K562 (cell line): ENCODE results near the gene RGS7. TPM values are rescaled to one million over a fixed set of nuclear protein-coding genes. Genes with fewer than 3 reads are reported as not detected.

ENCODE experiments used
- ATAC-seq: fragments of 200-7000 bp; cut with Tn5 transposase; 3 replicates; pipeline ENCODE4 v1.9.1; 2020; ENCODE audit warnings: moderate library complexity
- BruUV-seq: library from RNA; stranded (reverse); fragments of 400-500 nt; replicated peaks from 2 replicates; lab custom pipeline; 2021; lab: Mats Ljungman, UMichigan
- CTCF ChIA-PET: fragments of 300-600 bp; formaldehyde crosslinking; extraction: SDS; loops from one replicate; lab custom pipeline; 2021; ENCODE audit warnings: low intra/inter-chr PET ratio; lab: Yijun Ruan, JAX
- POLR2A ChIA-PET: fragments of 300-600, 350-650 bp; sonication (Branson Sonifier 250); formaldehyde crosslinking; extraction: SDS; loops from one replicate; lab custom pipeline; 2021; ENCODE audit warnings: antibody characterized with exemption, inconsistent platforms; lab: Yijun Ruan, JAX
- DNase-seq, 4 experiments: peaks; one replicate each; pipeline versions ENCODE4 v3.0.0 to v3.0.0-alpha.2; 2011 to 2018; ENCODE audit warnings: low spot score in 3 of 4, mixed read lengths in 3 of 4; ENCODE audit errors: extremely low read depth in 1 of 4
- FAIRE-seq: peaks from 2 replicates; lab custom pipeline; 2011; peaks lifted over from hg19 to GRCh38; lab: Jason Lieb, UNC
- H2AFZ ChIP-seq: 2 replicates; pipeline ENCODE4 v1.6.0; 2011; ENCODE audit warnings: low read depth, low read length, control low read depth, inconsistent platforms
- H3K27ac ChIP-seq: fragments of 200-600 bp; 3 replicates; pipeline ENCODE4 v1.8.0; 2011; ENCODE audit warnings: low read depth, mild to moderate bottlenecking, control low read depth, inconsistent platforms, low read length, moderate library complexity, mixed read lengths; ENCODE audit errors: extremely low read depth
- H3K27me3 ChIP-seq, 2 experiments: fragments of 300-600 bp in 1 of 2; 2 replicates in 1 of 2; 3 replicates in 1 of 2; pipeline versions ENCODE4 v1.6.0 to v1.8.0; 2011; ENCODE audit warnings: inconsistent platforms in 2 of 2, low read length in 2 of 2, mild to moderate bottlenecking in 1 of 2, mixed read lengths in 1 of 2, moderate library complexity in 1 of 2; ENCODE audit not compliant: control insufficient read depth in 2 of 2, insufficient read depth in 2 of 2
- H3K36me3 ChIP-seq: fragments of 300-600 bp; 3 replicates; pipeline ENCODE4 v1.8.0; 2011; ENCODE audit warnings: mild to moderate bottlenecking, low read length, inconsistent platforms; ENCODE audit not compliant: control insufficient read depth, insufficient read depth
- H3K4me1 ChIP-seq, 2 experiments: fragments of 200-600 bp in 1 of 2; replicated peaks in 1 of 2; 2 replicates in 1 of 2; 3 replicates in 1 of 2; pipeline versions ENCODE4 v1.5.1 to v1.8.0; 2011; ENCODE audit warnings: inconsistent platforms in 2 of 2, low read length in 2 of 2, mild to moderate bottlenecking in 1 of 2, mixed read lengths in 1 of 2, moderate library complexity in 1 of 2; ENCODE audit not compliant: control insufficient read depth in 2 of 2, insufficient read depth in 2 of 2
- H3K4me2 ChIP-seq: 2 replicates; pipeline ENCODE4 v1.6.1; 2011; ENCODE audit warnings: low read length, control low read depth, inconsistent platforms, mixed read lengths; ENCODE audit not compliant: insufficient read depth
- H3K4me3 ChIP-seq: fragments of 200-600 bp; sonication (generic), shearing (Covaris generic); 2 replicates; pipeline ENCODE4 v1.5.1; 2016; ENCODE audit warnings: control low read depth, inconsistent platforms
- H3K79me2 ChIP-seq: fragments of 200-600 bp; 3 replicates; pipeline ENCODE4 v1.8.0; 2011; ENCODE audit warnings: low read length, inconsistent platforms; ENCODE audit not compliant: control insufficient read depth, insufficient read depth
- H3K9ac ChIP-seq, 2 experiments: 2 replicates each; pipeline versions ENCODE4 v1.6.0 to v1.6.1; 2011; ENCODE audit warnings: low read depth in 2 of 2, low read length in 2 of 2, control low read depth in 1 of 2, inconsistent platforms in 1 of 2, mild to moderate bottlenecking in 1 of 2, mixed read lengths in 1 of 2; ENCODE audit not compliant: insufficient read depth in 1 of 2
- H3K9me1 ChIP-seq: one replicate; pipeline ENCODE4 v1.6.0; 2011; ENCODE audit warnings: inconsistent platforms, mild to moderate bottlenecking, low read length, moderate library complexity; ENCODE audit not compliant: control insufficient read depth, insufficient read depth
- H3K9me3 ChIP-seq: replicated peaks from 2 replicates; pipeline ENCODE4 v1.5.1; 2011; ENCODE audit warnings: low read depth, low read length, inconsistent platforms; ENCODE audit not compliant: control insufficient read depth, insufficient read depth
- H4K20me1 ChIP-seq: replicated peaks from 2 replicates; pipeline ENCODE4 v1.6.1; 2011; ENCODE audit warnings: low read length, inconsistent platforms, mixed read lengths; ENCODE audit not compliant: control insufficient read depth, insufficient read depth
- ELF4 ChIP-seq: fragments of 450-650 bp; formaldehyde crosslinking; IDR thresholded peaks from 2 replicates; pipeline ENCODE4 v1.4.0; 2022; ENCODE audit warnings: missing genetic modification characterization
- GATAD2B ChIP-seq: fragments of 450-650 bp; IDR thresholded peaks from 2 replicates; pipeline ENCODE4 v1.6.1; 2017; ENCODE audit warnings: mild to moderate bottlenecking, borderline replicate concordance
- MTA3 ChIP-seq: fragments of 450-650 bp; formaldehyde crosslinking; IDR thresholded peaks from 2 replicates; pipeline ENCODE4 v1.6.1; 2017; ENCODE audit warnings: mild to moderate bottlenecking, borderline replicate concordance
- PURB ChIP-seq: sonication (generic); formaldehyde crosslinking; IDR thresholded peaks from 2 replicates; pipeline ENCODE4 v1.9.0; 2021; ENCODE audit warnings: low read depth, mild to moderate bottlenecking, missing genetic modification reagents
- U2AF1 ChIP-seq: fragments of 200-400 bp; formaldehyde crosslinking; optimal IDR thresholded peaks from 2 replicates; pipeline ENCODE3; 2017; ENCODE audit warnings: mild to moderate bottlenecking, low read depth, low read length, moderate library complexity
- WGBS: fragments of 100-300 bp; shearing (Covaris generic); methylation state at CpG from one replicate; pipeline ENCODE4 v1.1.6; 2016; ENCODE audit warnings: low coverage, mixed read lengths; ENCODE audit not compliant: insufficient coverage; ENCODE audit errors: missing lambda C conversion rate; 5-methylcytosine and 5-hydroxymethylcytosine counted together
- in situ Hi-C: fragments of 300-500 bp; cut with MboI; formaldehyde crosslinking; loops from 4 replicates; pipeline ENCODE4 v1.15.0; 2018; ENCODE audit warnings: inconsistent platforms, mixed read lengths
- intact Hi-C: fragments of 100-400 bp; cut with micrococcal nuclease; formaldehyde crosslinking; loops from 2 replicates; pipeline ENCODE4 v1.14.2; 2022
- polyA plus RNA-seq, 8 experiments: library from polyadenylated mRNA; depleted of rRNA in 4 of 8; stranded (reverse) in 5 of 8; unstranded in 3 of 8; fragments of >200 nt; fragmentation: Nextera tagmentation in 2 of 8; fragmentation: Illumina TruSeq in 1 of 8; extraction: Ambion mirVana in 2 of 8; extraction: Trizol in 1 of 8; gene quantifications; 2 replicates each; pipeline versions ENCODE4 v1.2.1 to v1.2.3, GENCODE V29; 2011 to 2014; ENCODE audit warnings: inconsistent platforms in 1 of 8, missing spikeins in 1 of 8
- total RNA-seq, 7 experiments: library from RNA; depleted of rRNA in 6 of 7; stranded (reverse); fragments of >200 nt in 6 of 7; fragmentation: Illumina TruSeq in 2 of 7; extraction: Trizol in 2 of 7; gene quantifications; 2 replicates each; pipeline versions ENCODE4 v1.2.1 to v1.2.3, GENCODE V29; 2011 to 2021; ENCODE audit warnings: low replicate concordance in 1 of 7
- TF ChIP-seq, protein P1 (sequence below): sonication (generic); formaldehyde crosslinking; IDR thresholded peaks from 2 replicates; pipeline ENCODE4 v1.8.0; 2022; ENCODE audit warnings: mild to moderate bottlenecking, low read depth, missing genetic modification reagents
- TF ChIP-seq, protein P2 (sequence below): fragments of 250-450 bp; sonication (Bioruptor Pico); IDR thresholded peaks from 2 replicates; pipeline ENCODE4 v1.8.0; 2022; ENCODE audit warnings: moderate library complexity, mild to moderate bottlenecking, inconsistent platforms

RGS7 gene
- total and polyA plus RNA-seq, 9 of the 15 experiments (the other 6 are each of a cell fraction or from before 2014, with no cell fraction given) = not detected

DNA sequence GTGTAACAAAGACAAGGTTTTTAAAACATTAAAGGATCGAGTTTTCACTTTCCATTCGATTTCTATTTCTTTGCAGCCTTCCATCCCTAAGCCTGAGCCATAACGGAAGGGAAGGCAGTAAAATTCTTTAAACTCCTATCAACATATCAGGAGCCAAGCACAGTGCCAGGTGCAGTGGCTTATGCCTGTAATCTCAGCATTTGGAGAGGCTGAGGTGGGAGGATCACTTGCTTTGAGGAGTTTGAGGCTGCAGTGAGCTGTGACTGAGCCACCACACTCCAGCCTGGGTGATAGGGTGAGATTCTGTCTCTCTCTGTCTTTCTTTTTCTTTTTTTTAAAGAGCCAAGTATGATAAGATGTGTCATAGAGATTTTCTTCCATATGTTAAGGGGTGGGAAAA is 527.5 kb downstream of the RGS7 start:
- Histone ChIP-seq H2AFZ (no peak overlapping the region), H3K4me2 (no peak overlapping the region), H3K4me3 (no peak overlapping the region), H3K9me3 (no peaks in the 10 kb centered on the region; the same call in 1 of the 2 replicates), H3K9ac (no peak overlapping the region), H3K27ac (no peak overlapping the region), H4K20me1 (no peaks in the 10 kb centered on the region), H3K4me1 (no peaks in the 10 kb centered on the region), H3K79me2 (no peaks in the 10 kb centered on the region), H3K36me3 (no peaks in the 10 kb centered on the region), H3K27me3 (no peaks in the 10 kb centered on the region), H3K9me1 (no peaks in the 10 kb centered on the region)
- POLR2A ChIA-PET = no interaction called here
- BruUV-seq = no TSS peak
- DNase-seq = no peak
- TF ChIP-seq GATAD2B = no peak
- TF ChIP-seq ELF4 (CRISPR knock-in tag) = no peak
- no peak for TF ChIP-seq MTA3
- no peak for TF ChIP-seq PURB (CRISPR knock-in tag)
- TF ChIP-seq, protein P1, sequence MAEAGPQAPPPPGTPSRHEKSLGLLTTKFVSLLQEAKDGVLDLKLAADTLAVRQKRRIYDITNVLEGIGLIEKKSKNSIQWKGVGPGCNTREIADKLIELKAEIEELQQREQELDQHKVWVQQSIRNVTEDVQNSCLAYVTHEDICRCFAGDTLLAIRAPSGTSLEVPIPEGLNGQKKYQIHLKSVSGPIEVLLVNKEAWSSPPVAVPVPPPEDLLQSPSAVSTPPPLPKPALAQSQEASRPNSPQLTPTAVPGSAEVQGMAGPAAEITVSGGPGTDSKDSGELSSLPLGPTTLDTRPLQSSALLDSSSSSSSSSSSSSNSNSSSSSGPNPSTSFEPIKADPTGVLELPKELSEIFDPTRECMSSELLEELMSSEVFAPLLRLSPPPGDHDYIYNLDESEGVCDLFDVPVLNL = no peak
- TF ChIP-seq U2AF1 = no peak
- TF ChIP-seq, protein P2, sequence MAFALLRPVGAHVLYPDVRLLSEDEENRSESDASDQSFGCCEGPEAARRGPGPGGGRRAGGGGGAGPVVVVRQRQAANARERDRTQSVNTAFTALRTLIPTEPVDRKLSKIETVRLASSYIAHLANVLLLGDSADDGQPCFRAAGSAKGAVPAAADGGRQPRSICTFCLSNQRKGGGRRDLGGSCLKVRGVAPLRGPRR (CRISPR knock-in tag) = no peak
- no peak for FAIRE-seq
- intact Hi-C loops (no loop called here), in situ Hi-C loops (no loop called here)
- CTCF ChIA-PET = no interaction called here
- ATAC-seq = no peak
- WGBS = 3% methylated on average over 3 of the region's 3 CpGs
